SK-N-SH (cell line): Measurements from ENCODE around the gene PCARE. TPM values are rescaled to one million over a fixed set of nuclear protein-coding genes. Genes with fewer than 3 reads are reported as not detected.
A peak's percentile ranks its signal among the peaks of the same experiment; 100 is the strongest.

Experiments
- CTCF ChIA-PET: fragments of 300-600, 350-600 bp; formaldehyde crosslinking; extraction: SDS; loops from one replicate; lab custom pipeline; 2021; lab: Yijun Ruan, JAX
- POLR2A ChIA-PET: fragments of 350-600 bp; sonication (Branson Sonifier 250); formaldehyde crosslinking; extraction: SDS; loops from one replicate; lab custom pipeline; 2020; ENCODE audit warnings: antibody characterized with exemption, inconsistent platforms; lab: Yijun Ruan, JAX
- DNase-seq: peaks from one replicate; pipeline ENCODE4 v3.0.0; 2012
- H2AFZ ChIP-seq: fragments of 200-600 bp; sonication (generic); 2 replicates; pipeline ENCODE4 v1.8.1; 2016; ENCODE audit warnings: antibody characterized with exemption, mild to moderate bottlenecking, low read depth
- H3F3A ChIP-seq: fragments of 200-600 bp; sonication (generic); replicated peaks from 2 replicates; pipeline ENCODE3; 2016; ENCODE audit warnings: antibody characterized with exemption, mild to moderate bottlenecking; ENCODE audit not compliant: insufficient read depth
- H3K27ac ChIP-seq, 2 experiments: fragments of 200-500 bp in 1 of 2; fragments of 200-600 bp in 1 of 2; sonication (Bioruptor generic) in 1 of 2; sonication (generic), shearing (Covaris generic) in 1 of 2; 2 replicates each; pipeline versions ENCODE4 v1.5.1 to v1.6.1; 2014 to 2016; ENCODE audit warnings: low read depth in 2 of 2, inconsistent platforms in 1 of 2, low read length in 1 of 2, mild to moderate bottlenecking in 1 of 2, mixed read lengths in 1 of 2
- H3K27me3 ChIP-seq: fragments of 200-600 bp; sonication (generic), shearing (Covaris generic); 2 replicates; pipeline ENCODE4 v1.6.1; 2016; ENCODE audit warnings: mixed run types; ENCODE audit not compliant: insufficient read depth
- H3K36me3 ChIP-seq, 2 experiments: fragments of 200-500 bp in 1 of 2; fragments of 200-600 bp in 1 of 2; sonication (Bioruptor generic) in 1 of 2; sonication (generic) in 1 of 2; replicated peaks in 1 of 2; 2 replicates each; pipeline versions ENCODE3 to v1.5.1; 2014 to 2016; ENCODE audit warnings: low read length in 1 of 2, mild to moderate bottlenecking in 1 of 2; ENCODE audit not compliant: insufficient read depth in 2 of 2, control insufficient read depth in 1 of 2
- H3K4me1 ChIP-seq, 2 experiments: fragments of 200-500 bp in 1 of 2; fragments of 200-600 bp in 1 of 2; sonication (Bioruptor generic) in 1 of 2; sonication (generic), shearing (Covaris generic) in 1 of 2; 2 replicates each; pipeline versions ENCODE4 v1.5.1 to v1.6.1; 2014 to 2016; ENCODE audit warnings: low read depth in 1 of 2, low read length in 1 of 2, mixed run types in 1 of 2; ENCODE audit not compliant: insufficient read depth in 2 of 2, control insufficient read depth in 1 of 2
- H3K4me2 ChIP-seq: fragments of 200-600 bp; sonication (generic), shearing (Covaris generic); 2 replicates; pipeline ENCODE4 v1.6.1; 2017; ENCODE audit warnings: mixed run types
- H3K4me3 ChIP-seq, 2 experiments: fragments of 200-500 bp in 1 of 2; fragments of 200-600 bp in 1 of 2; sonication (Bioruptor generic) in 1 of 2; sonication (generic), shearing (Covaris generic) in 1 of 2; 2 replicates each; pipeline versions ENCODE4 v1.5.1 to v1.8.1; 2014 to 2016; ENCODE audit warnings: low read depth in 2 of 2, inconsistent platforms in 1 of 2, low read length in 1 of 2, mild to moderate bottlenecking in 1 of 2, mixed read lengths in 1 of 2, moderate library complexity in 1 of 2
- H3K79me2 ChIP-seq: fragments of 200-600 bp; sonication (generic); 2 replicates; pipeline ENCODE4 v1.8.1; 2017; ENCODE audit warnings: mild to moderate bottlenecking; ENCODE audit not compliant: insufficient read depth
- H3K9ac ChIP-seq: fragments of 200-600 bp; sonication (generic); 2 replicates; pipeline ENCODE4 v1.6.1; 2017; ENCODE audit warnings: mixed run types
- H3K9me2 ChIP-seq: fragments of 200-600 bp; sonication (generic); 2 replicates; pipeline ENCODE4 v1.6.1; 2017; ENCODE audit warnings: mixed run types
- H3K9me3 ChIP-seq: fragments of 200-600 bp; sonication (generic); 2 replicates; pipeline ENCODE4 v1.6.1; 2017; ENCODE audit warnings: mixed run types, mild to moderate bottlenecking, moderate library complexity
- H4K20me1 ChIP-seq: fragments of 200-600 bp; sonication (generic); 2 replicates; pipeline ENCODE4 v1.6.1; 2017; ENCODE audit warnings: mild to moderate bottlenecking, mixed run types; ENCODE audit not compliant: insufficient read depth
- CHD2 ChIP-seq: fragments of 150-350 bp; IDR thresholded peaks from 2 replicates; pipeline ENCODE4 v1.6.1; 2018; ENCODE audit warnings: low read length; ENCODE audit not compliant: partially characterized antibody
- GATA2 ChIP-seq: sonication (generic); formaldehyde crosslinking; IDR thresholded peaks from 2 replicates; pipeline ENCODE4 v1.5.0; 2020; ENCODE audit warnings: mild to moderate bottlenecking, missing genetic modification reagents
- JUND ChIP-seq: IDR thresholded peaks from 2 replicates; pipeline ENCODE4 v1.4.0; 2012
- POLR2AphosphoS5 ChIP-seq: IDR thresholded peaks from 2 replicates; pipeline ENCODE4 v1.6.1; 2012; ENCODE audit warnings: low read depth, low read length
- RAD21 ChIP-seq: IDR thresholded peaks from 2 replicates; pipeline ENCODE4 v1.6.1; 2012; ENCODE audit warnings: mild to moderate bottlenecking, low read length
- USF1 ChIP-seq: IDR thresholded peaks from 2 replicates; pipeline ENCODE4 v1.4.0; 2012; ENCODE audit warnings: low read depth, borderline replicate concordance
- ZBTB33 ChIP-seq: IDR thresholded peaks from 2 replicates; pipeline ENCODE4 v1.4.0; 2012; ENCODE audit warnings: low read depth, borderline replicate concordance
- WGBS: methylation state at CpG from one replicate; pipeline ENCODE4 v1.1.6; 2017; ENCODE audit warnings: low lambda C conversion rate; 5-methylcytosine and 5-hydroxymethylcytosine counted together
- polyA plus RNA-seq, 3 experiments: library from polyadenylated mRNA; depleted of rRNA; stranded (reverse); fragments of >200 nt; gene quantifications; 2 replicates each; pipeline ENCODE4 v1.2.3, GENCODE V29; 2012

PCARE gene
- polyA plus RNA-seq, 1 of the 3 experiments (the other 2 are of a cell fraction): not detected

- Histone ChIP-seq H3K9ac (no peak overlapping the region), H3K4me2 (no peak overlapping the region), H3K79me2 (no peaks in the 10 kb centered on the region), H3K9me2 (no peaks in the 10 kb centered on the region), H3K27ac (no peak overlapping the region), H3K27me3 (peaks cover 4% of the 10 kb centered on the region; the same call in 1 of the 2 replicates)
- no peak for DNase-seq
- POLR2A ChIA-PET: no interaction called here
- TF ChIP-seq JUND: no peak
- TF ChIP-seq, all 33 proteins: peak for 0
- CTCF ChIA-PET: interaction anchor here (0.6 to 2.8 kb wide), 5 partner anchors 8 to 1011 kb away, joined by 3 to 12 read pairs (median 4); no protein-coding TSS in a partner anchor
- no peaks in the 10 kb centered on the region for H4K20me1 ChIP-seq
- no peaks in the 10 kb centered on the region for H3F3A ChIP-seq
- no peaks in the 10 kb centered on the region for H3K36me3 ChIP-seq
- H3K4me1 ChIP-seq: peaks cover 0 to 36% of the 10 kb centered on the region in 2 experiments; a peak in 2 of 4 replicates
- WGBS: 91% methylated on average over 2 of the region's 3 CpGs
- H3K9me3 ChIP-seq: no peaks in the 10 kb centered on the region
- H3K4me3 ChIP-seq: no peak overlapping the region
- H2AFZ ChIP-seq: no peak overlapping the region
Observed at GRCh38 chr2:29061616-29062015, 12.7 kb downstream of the PCARE start.

- Histone ChIP-seq H3K4me3 (no peak overlapping the region), H3K9me3 (no peaks in the 10 kb centered on the region), H3K4me1 (peaks cover 0 to 36% of the 10 kb centered on the region in 2 experiments; a peak in 2 of 4 replicates), H3K79me2 (no peaks in the 10 kb centered on the region), H3K9me2 (no peaks in the 10 kb centered on the region), H3K27ac (no peak overlapping the region), H2AFZ (no peak overlapping the region), H3F3A (no peaks in the 10 kb centered on the region), H3K4me2 (no peak overlapping the region), H3K36me3 (no peaks in the 10 kb centered on the region), H3K9ac (no peak overlapping the region), H3K27me3 (peaks cover 4% of the 10 kb centered on the region; the same call in 1 of the 2 replicates), H4K20me1 (no peaks in the 10 kb centered on the region)
- POLR2A ChIA-PET: no interaction called here
- CTCF ChIA-PET: interaction anchor here (0.6 to 1.1 kb wide), 3 partner anchors 12 to 1012 kb away, joined by 3 read pairs; no protein-coding TSS in a partner anchor
- WGBS: 64% methylated on average over 6 of the region's 6 CpGs
- TF ChIP-seq POLR2AphosphoS5 (no peak), ZBTB33 (no peak), CHD2 (no peak), USF1 (no peak)
- no peak for DNase-seq
Observed at GRCh38 chr2:29061176-29061575, 13.1 kb downstream of the PCARE start.

- no peaks in the 10 kb centered on the region for H3K9me3 ChIP-seq
- H3K27me3 ChIP-seq: peaks cover 4% of the 10 kb centered on the region; the same call in 1 of the 2 replicates
- 61% methylated on average over 9 of the region's 9 CpGs for WGBS
- H3K9me2 ChIP-seq: no peaks in the 10 kb centered on the region
- H3K79me2 ChIP-seq: no peaks in the 10 kb centered on the region
- H3K27ac ChIP-seq: no peak overlapping the region
- no peak overlapping the region for H3K4me2 ChIP-seq
- H2AFZ ChIP-seq: no peak overlapping the region
- POLR2A ChIA-PET: no interaction called here
- no peaks in the 10 kb centered on the region for H4K20me1 ChIP-seq
- H3K36me3 ChIP-seq: no peaks in the 10 kb centered on the region
- H3K9ac ChIP-seq: no peak overlapping the region
- peak; percentile 47 for DNase-seq
- TF ChIP-seq GATA2 (0 out of 2 replicates have a peak, but pooled peaks have one; percentile 26), RAD21 (no peak)
- CTCF ChIA-PET: interaction anchor here (1.0 to 1.1 kb wide), 2 partner anchors 12 to 29 kb away, joined by 3 read pairs; no protein-coding TSS in a partner anchor
- H3K4me3 ChIP-seq: no peak overlapping the region
- H3F3A ChIP-seq: no peaks in the 10 kb centered on the region
- H3K4me1 ChIP-seq: peaks cover 0 to 33% of the 10 kb centered on the region in 2 experiments; a peak in 2 of 4 replicates
Observed at GRCh38 chr2:29060441-29060840, 13.9 kb downstream of the PCARE start.
